ENCODE data around the gene FAM236D.
"Not testable (repeated sequence)": the region's sequence is repeated elsewhere in the genome, so short reads cannot be mapped to it uniquely, and the experiment has no call there.

The FAM236D gene

GRCh38 chrX:72808110-72808509, at the start of gene FAM236D:
TSS of gene FAM236D (minus strand) at chrX:72808210. CDS start at chrX:72808110, 100 bp downstream.
- DNase-seq: not testable (repeated sequence)

GRCh38 chrX:72837532-72837931, 29.5 kb upstream of the FAM236D start:
- DNase-seq: not testable (repeated sequence)

- not testable (repeated sequence) for DNase-seq
These were observed 22.7 kb upstream of the FAM236D start for GRCh38 chrX:72830701-72831100.

GRCh38 chrX:72790390-72790789, 17.6 kb downstream of the FAM236D start:
- not testable (repeated sequence) for DNase-seq

- not testable (repeated sequence) for DNase-seq
These were observed 19.9 kb downstream of the FAM236D start for GRCh38 chrX:72788142-72788541.

GRCh38 chrX:72783964-72784363, 24.0 kb downstream of the FAM236D start:
- DNase-seq: not testable (repeated sequence)

- not testable (repeated sequence) for DNase-seq
These were observed 24.6 kb downstream of the FAM236D start for GRCh38 chrX:72783365-72783936.

- not testable (repeated sequence) for DNase-seq
These were observed 25.4 kb downstream of the FAM236D start, which contains the start of gene FAM236B for GRCh38 chrX:72782560-72782959. TSS of gene FAM236B (minus strand) at chrX:72782660. CDS start at chrX:72782560, 100 bp downstream.

GRCh38 chrX:72778146-72778545, 29.9 kb downstream of the FAM236D start:
- DNase-seq: not testable (repeated sequence)

GRCh38 chrX:72777467-72777790, 30.6 kb downstream of the FAM236D start:
- DNase-seq: not testable (repeated sequence)

GRCh38 chrX:72776653-72777466, 31.1 kb downstream of the FAM236D start, which contains the start of gene DMRTC1B:
TSS of gene DMRTC1B (plus strand) at chrX:72776890. CDS start at chrX:72845136, 68,246 bp downstream.
- not testable (repeated sequence) for DNase-seq

GRCh38 chrX:72760454-72760853, 47.6 kb downstream of the FAM236D start:
- DNase-seq: not testable (repeated sequence)
